Measurements from ENCODE around the gene NAPSA. TPM values are rescaled to one million over a fixed set of nuclear protein-coding genes. Genes with fewer than 3 reads are reported as not detected.

NAPSA gene
- total and polyA plus RNA-seq, 2 donors (not counting 3 experiments of a cell fraction or from before 2014, with no cell fraction given) = 0.19 TPM; not detected in 1

DNA sequence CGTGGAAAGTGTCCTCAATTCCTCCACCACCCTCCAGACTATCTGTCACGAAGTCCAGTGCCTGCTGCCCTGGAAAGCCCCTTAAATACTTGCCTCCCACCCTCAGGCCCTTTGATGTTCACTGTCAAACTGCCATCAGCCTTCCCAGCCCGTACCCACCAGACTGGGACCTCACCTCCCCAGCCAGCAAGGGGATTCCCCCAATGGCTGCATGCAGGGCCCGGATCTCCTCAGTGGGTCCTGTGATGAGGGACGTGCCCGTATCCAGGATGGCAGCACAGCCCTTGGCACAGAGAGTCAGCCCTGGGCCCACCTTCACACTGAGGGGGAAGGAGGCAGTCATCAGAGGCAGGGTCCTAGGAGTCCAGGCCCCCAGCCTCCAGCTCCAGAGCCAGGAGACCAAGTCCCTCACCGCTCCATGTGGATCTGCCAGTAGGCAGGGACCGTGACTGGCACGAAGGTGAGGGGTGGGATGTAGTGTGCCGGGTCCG, 6.1 kb downstream of the NAPSA start:
- no peaks in the 10 kb centered on the region for H3K36me3 ChIP-seq (ENCODE audit: control insufficient read depth in 2 of 2, extremely low read depth in 1 of 2, insufficient read depth in 2 of 2, low read length in 2 of 2)
- no peaks in the 10 kb centered on the region for H3K9me1 ChIP-seq (replicated peaks; ENCODE audit: control insufficient read depth, extremely low read depth, insufficient read depth, low read length)
- H4K20me1 ChIP-seq (replicated peaks; ENCODE audit: control insufficient read depth, extremely low read depth, insufficient read depth, low read length) = no peaks in the 10 kb centered on the region
- dilution Hi-C loops (cut with MboI; ENCODE audit: extremely low pct_ligation_motif_present, low sequenced_read_pairs) = no loop called here
- ChIA-PET POLR2A (no interaction called here), CTCF (interaction anchor here (3.9 kb wide), 1 partner anchor 9 kb away, joined by 30 read pairs; no protein-coding TSS in a partner anchor)
- H2AFZ ChIP-seq (ENCODE audit: low read depth, low read length) = no peak overlapping the region
- no peaks in the 10 kb centered on the region for H3K27me3 ChIP-seq (ENCODE audit: control insufficient read depth in 2 of 2, insufficient read depth in 2 of 2, low read length in 2 of 2)
- no peaks in the 10 kb centered on the region for H3K79me2 ChIP-seq (ENCODE audit: control insufficient read depth, insufficient read depth, low read length)
- no peaks in the 10 kb centered on the region for H3K9me3 ChIP-seq (replicated peaks; ENCODE audit: control insufficient read depth, insufficient read depth, low read length)
- H3K4me1 ChIP-seq (ENCODE audit: control insufficient read depth, extremely low read depth, insufficient read depth, low read length) = peaks cover 7% of the 10 kb centered on the region
- no TSS peak for BruUV-seq (replicated peaks)
- no peak for FAIRE-seq
- intact Hi-C loops (cut with micrococcal nuclease) = no loop called here
- no peak for DNase-seq (ENCODE audit: low read depth, low spot score)
- no peak overlapping the region for H3K9ac ChIP-seq (replicated peaks; ENCODE audit: extremely low read depth, insufficient read depth, low read length)
- no peak overlapping the region for H3K4me3 ChIP-seq (replicated peaks in 1 of 3; ENCODE audit: insufficient read depth in 1 of 3, low read depth in 1 of 3, low read length in 3 of 3)
- TF ChIP-seq JUN (IDR thresholded peaks at IDR 0.05; ENCODE audit: borderline replicate concordance, insufficient read depth, insufficient read length, low read depth) (no peak), POLR2A (IDR thresholded peaks at IDR 0.05; ENCODE audit: low read depth, low read length) (no peak), FOS (IDR thresholded peaks at IDR 0.05; ENCODE audit: borderline replicate concordance, insufficient read depth, low read length) (no peak), EZH2 (IDR thresholded peaks at IDR 0.05; ENCODE audit: borderline replicate concordance, low read depth, low read length, severe bottlenecking) (no peak), MYC (IDR thresholded peaks at IDR 0.05; ENCODE audit: low read depth, low read length) (no peak), GATA2 (IDR thresholded peaks at IDR 0.05; ENCODE audit: insufficient read depth, insufficient read length, low read depth, low read length) (no peak)
- TF ChIP-seq, protein P1, sequence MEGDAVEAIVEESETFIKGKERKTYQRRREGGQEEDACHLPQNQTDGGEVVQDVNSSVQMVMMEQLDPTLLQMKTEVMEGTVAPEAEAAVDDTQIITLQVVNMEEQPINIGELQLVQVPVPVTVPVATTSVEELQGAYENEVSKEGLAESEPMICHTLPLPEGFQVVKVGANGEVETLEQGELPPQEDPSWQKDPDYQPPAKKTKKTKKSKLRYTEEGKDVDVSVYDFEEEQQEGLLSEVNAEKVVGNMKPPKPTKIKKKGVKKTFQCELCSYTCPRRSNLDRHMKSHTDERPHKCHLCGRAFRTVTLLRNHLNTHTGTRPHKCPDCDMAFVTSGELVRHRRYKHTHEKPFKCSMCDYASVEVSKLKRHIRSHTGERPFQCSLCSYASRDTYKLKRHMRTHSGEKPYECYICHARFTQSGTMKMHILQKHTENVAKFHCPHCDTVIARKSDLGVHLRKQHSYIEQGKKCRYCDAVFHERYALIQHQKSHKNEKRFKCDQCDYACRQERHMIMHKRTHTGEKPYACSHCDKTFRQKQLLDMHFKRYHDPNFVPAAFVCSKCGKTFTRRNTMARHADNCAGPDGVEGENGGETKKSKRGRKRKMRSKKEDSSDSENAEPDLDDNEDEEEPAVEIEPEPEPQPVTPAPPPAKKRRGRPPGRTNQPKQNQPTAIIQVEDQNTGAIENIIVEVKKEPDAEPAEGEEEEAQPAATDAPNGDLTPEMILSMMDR (IDR thresholded peaks at IDR 0.05; ENCODE audit: extremely low read depth in 1 of 2, insufficient read depth in 1 of 2, low read depth in 1 of 2, low read length in 2 of 2) = no peak
- TF ChIP-seq, protein P2, sequence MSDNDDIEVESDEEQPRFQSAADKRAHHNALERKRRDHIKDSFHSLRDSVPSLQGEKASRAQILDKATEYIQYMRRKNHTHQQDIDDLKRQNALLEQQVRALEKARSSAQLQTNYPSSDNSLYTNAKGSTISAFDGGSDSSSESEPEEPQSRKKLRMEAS (IDR thresholded peaks at IDR 0.05; ENCODE audit: insufficient read depth, insufficient read length) = no peak
- no peak overlapping the region for H3K27ac ChIP-seq (ENCODE audit: insufficient read depth, low read depth, low read length)
- no peak overlapping the region for H3K4me2 ChIP-seq (ENCODE audit: insufficient read depth, low read length)

Measured in endothelial cell of umbilical vein (primary cell).